ENCODE measurements around the gene DSG4.

GRCh38 chr18:31373641-31374040, 2.9 kb upstream of the DSG4 start:
- no peak for TF ChIP-seq POLR2A (IDR thresholded peaks at IDR 0.05; ENCODE audit: low read depth, low read length)
- TF ChIP-seq POLR2AphosphoS5 (IDR thresholded peaks at IDR 0.05; ENCODE audit: low read depth, low read length), result no peak

Data from GM12892 (cell line).